ENCODE measurements around the gene ALPK1.
"Not testable (repeated sequence)": the region's sequence is repeated elsewhere in the genome, so short reads cannot be mapped to it uniquely, and the experiment has no call there.

ALPK1 gene

GRCh38 chr4:112296949-112297880 lies at the start of gene ALPK1:
ALPK1 (plus strand) TSS chr4:112297369.
- DNase-seq: peak; percentile 70

- DNase-seq: no peak
Observed at GRCh38 chr4:112251019-112251643, 46.0 kb upstream of the ALPK1 start.

GRCh38 chr4:112252234-112252633 lies 44.9 kb upstream of the ALPK1 start:
- no peak for DNase-seq

- DNase-seq: no peak
Observed at GRCh38 chr4:112253382-112254000, 43.7 kb upstream of the ALPK1 start.

- DNase-seq: no peak
Observed at GRCh38 chr4:112257098-112257497, 40.1 kb upstream of the ALPK1 start.

- DNase-seq: peak; percentile 13
Observed at GRCh38 chr4:112266823-112267222, 30.3 kb upstream of the ALPK1 start.

GRCh38 chr4:112270051-112270450 lies 27.1 kb upstream of the ALPK1 start:
- no peak for DNase-seq

GRCh38 chr4:112270640-112271421 lies 26.3 kb upstream of the ALPK1 start:
- no peak for DNase-seq

GRCh38 chr4:112272292-112272691 lies 24.9 kb upstream of the ALPK1 start:
- no peak for DNase-seq

GRCh38 chr4:112274959-112275358 lies 22.2 kb upstream of the ALPK1 start:
- no peak for DNase-seq

- DNase-seq: no peak
Observed at GRCh38 chr4:112276113-112276512, 21.1 kb upstream of the ALPK1 start.

GRCh38 chr4:112277220-112277619 lies 19.9 kb upstream of the ALPK1 start:
- DNase-seq: no peak

GRCh38 chr4:112277705-112278448 lies 19.3 kb upstream of the ALPK1 start:
- no peak for DNase-seq

GRCh38 chr4:112279025-112279881 lies 17.9 kb upstream of the ALPK1 start:
- no peak for DNase-seq

- DNase-seq: no peak
Observed at GRCh38 chr4:112279882-112280315, 17.3 kb upstream of the ALPK1 start.

GRCh38 chr4:112280386-112281056 lies 16.6 kb upstream of the ALPK1 start:
- no peak for DNase-seq

GRCh38 chr4:112281895-112282398 lies 15.2 kb upstream of the ALPK1 start:
- not testable (repeated sequence) for DNase-seq

GRCh38 chr4:112282860-112283667 lies 14.1 kb upstream of the ALPK1 start:
- no peak for DNase-seq

GRCh38 chr4:112284166-112284565 lies 13.0 kb upstream of the ALPK1 start:
- peak; percentile 27 for DNase-seq

All from DMS53 (cell line).